HL-60 (cell line): ENCODE measurements around the gene DAPK1.

Source experiments
- DNase-seq, 2 experiments: peaks; one replicate each; pipeline ENCODE4 v3.0.0-alpha.2; 2010 to 2020; ENCODE audit warnings: low read depth in 1 of 2, low spot score in 1 of 2
- H3K27ac ChIP-seq: fragments of 250-450 bp; sonication (Bioruptor Pico); replicated peaks from 2 replicates; pipeline ENCODE4 v1.5.1; 2020; ENCODE audit warnings: mild to moderate bottlenecking, moderate library complexity
- H3K27me3 ChIP-seq: fragments of 250-450 bp; sonication (Bioruptor Pico); 2 replicates; pipeline ENCODE4 v1.5.1; 2021; ENCODE audit warnings: mild to moderate bottlenecking, moderate library complexity; ENCODE audit not compliant: insufficient read depth, poor library complexity, severe bottlenecking
- H3K4me3 ChIP-seq: replicated peaks from 2 replicates; pipeline ENCODE4 v1.5.1; 2011; ENCODE audit warnings: mild to moderate bottlenecking, control low read depth, low read length; ENCODE audit not compliant: insufficient read depth
- CTCF ChIP-seq: IDR thresholded peaks from one replicate; pipeline ENCODE4 v1.5.1; 2011; ENCODE audit warnings: low read length, control low read depth, inconsistent platforms; ENCODE audit not compliant: insufficient read depth
- GABPA ChIP-seq: IDR thresholded peaks from 2 replicates; pipeline ENCODE4 v1.6.1; 2012; ENCODE audit warnings: low read depth
- POLR2AphosphoS5 ChIP-seq: IDR thresholded peaks from 2 replicates; pipeline ENCODE4 v1.6.1; 2012; ENCODE audit warnings: low read depth
- SPI1 ChIP-seq: IDR thresholded peaks from 2 replicates; pipeline ENCODE4 v1.6.1; 2012; ENCODE audit warnings: low read depth, mild to moderate bottlenecking, borderline replicate concordance
- TF ChIP-seq, protein P1 (sequence below): IDR thresholded peaks from 2 replicates; pipeline ENCODE4 v1.6.1; 2012; ENCODE audit warnings: low read depth; ENCODE audit not compliant: insufficient replicate concordance

The DAPK1 gene

GRCh38 chr9:87620731-87621322 lies 123.2 kb downstream of the DAPK1 start:
- no peak for DNase-seq
- TF ChIP-seq POLR2AphosphoS5 = no peak
- TF ChIP-seq CTCF = no peak
- TF ChIP-seq GABPA = no peak
- no peak for TF ChIP-seq SPI1
- TF ChIP-seq, protein P1, sequence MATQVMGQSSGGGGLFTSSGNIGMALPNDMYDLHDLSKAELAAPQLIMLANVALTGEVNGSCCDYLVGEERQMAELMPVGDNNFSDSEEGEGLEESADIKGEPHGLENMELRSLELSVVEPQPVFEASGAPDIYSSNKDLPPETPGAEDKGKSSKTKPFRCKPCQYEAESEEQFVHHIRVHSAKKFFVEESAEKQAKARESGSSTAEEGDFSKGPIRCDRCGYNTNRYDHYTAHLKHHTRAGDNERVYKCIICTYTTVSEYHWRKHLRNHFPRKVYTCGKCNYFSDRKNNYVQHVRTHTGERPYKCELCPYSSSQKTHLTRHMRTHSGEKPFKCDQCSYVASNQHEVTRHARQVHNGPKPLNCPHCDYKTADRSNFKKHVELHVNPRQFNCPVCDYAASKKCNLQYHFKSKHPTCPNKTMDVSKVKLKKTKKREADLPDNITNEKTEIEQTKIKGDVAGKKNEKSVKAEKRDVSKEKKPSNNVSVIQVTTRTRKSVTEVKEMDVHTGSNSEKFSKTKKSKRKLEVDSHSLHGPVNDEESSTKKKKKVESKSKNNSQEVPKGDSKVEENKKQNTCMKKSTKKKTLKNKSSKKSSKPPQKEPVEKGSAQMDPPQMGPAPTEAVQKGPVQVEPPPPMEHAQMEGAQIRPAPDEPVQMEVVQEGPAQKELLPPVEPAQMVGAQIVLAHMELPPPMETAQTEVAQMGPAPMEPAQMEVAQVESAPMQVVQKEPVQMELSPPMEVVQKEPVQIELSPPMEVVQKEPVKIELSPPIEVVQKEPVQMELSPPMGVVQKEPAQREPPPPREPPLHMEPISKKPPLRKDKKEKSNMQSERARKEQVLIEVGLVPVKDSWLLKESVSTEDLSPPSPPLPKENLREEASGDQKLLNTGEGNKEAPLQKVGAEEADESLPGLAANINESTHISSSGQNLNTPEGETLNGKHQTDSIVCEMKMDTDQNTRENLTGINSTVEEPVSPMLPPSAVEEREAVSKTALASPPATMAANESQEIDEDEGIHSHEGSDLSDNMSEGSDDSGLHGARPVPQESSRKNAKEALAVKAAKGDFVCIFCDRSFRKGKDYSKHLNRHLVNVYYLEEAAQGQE = no peak
- Histone ChIP-seq H3K27me3 (no peaks in the 10 kb centered on the region), H3K4me3 (no peak overlapping the region), H3K27ac (no peak overlapping the region)

- no peak for TF ChIP-seq GABPA
- TF ChIP-seq SPI1 = no peak
- no peak for TF ChIP-seq CTCF
- TF ChIP-seq, protein P1 = no peak
- TF ChIP-seq POLR2AphosphoS5 = no peak
- DNase-seq = no peak
- Histone ChIP-seq H3K4me3 (no peak overlapping the region), H3K27ac (no peak overlapping the region), H3K27me3 (no peaks in the 10 kb centered on the region)
Measured at GRCh38 chr9:87622098-87622497, 124.4 kb downstream of the DAPK1 start.

GRCh38 chr9:87622923-87623322 lies 125.3 kb downstream of the DAPK1 start:
- DNase-seq = no peak
- Histone ChIP-seq H3K4me3 (no peak overlapping the region), H3K27ac (no peak overlapping the region), H3K27me3 (no peaks in the 10 kb centered on the region)
- TF ChIP-seq CTCF (no peak), POLR2AphosphoS5 (no peak), GABPA (no peak), SPI1 (no peak)
- TF ChIP-seq, protein P1 = no peak
